Stimulated activated effector memory CD8-positive, alpha-beta T cell treated with anti-CD3 and anti-CD28 coated beads, Interleukin-12 subunit alpha, Interleukin-12 subunit beta, amount 100 ng/mL, for 72 hours (primary cell): ENCODE measurements around the gene THSD7A.

ENCODE experiments used
- ATAC-seq: fragments of 150-1000 bp; cut with Tn5 transposase; 2 replicates; pipeline ENCODE4 v1.10.0; 2021
- DNase-seq, 2 donors: peaks; one replicate each; pipeline ENCODE4 v3.0.0; 2021 to 2022; ENCODE audit warnings: low spot score in 2 of 2
- H3K27ac Mint-ChIP-seq: one replicate; pipeline ENCODE4 v1.8.0; 2022; ENCODE audit warnings: mild to moderate bottlenecking, mixed read lengths
- H3K36me3 Mint-ChIP-seq: one replicate; pipeline ENCODE4 v1.8.0; 2022; ENCODE audit warnings: mild to moderate bottlenecking, mixed read lengths
- H3K4me1 Mint-ChIP-seq: one replicate; pipeline ENCODE4 v1.8.0; 2022; ENCODE audit warnings: mixed read lengths
- H3K4me3 Mint-ChIP-seq: one replicate; pipeline ENCODE4 v1.8.0; 2022; ENCODE audit warnings: mild to moderate bottlenecking, mixed read lengths
- H3K9me3 Mint-ChIP-seq: one replicate; pipeline ENCODE4 v1.8.0; 2022; ENCODE audit warnings: mixed read lengths

The THSD7A gene

DNA sequence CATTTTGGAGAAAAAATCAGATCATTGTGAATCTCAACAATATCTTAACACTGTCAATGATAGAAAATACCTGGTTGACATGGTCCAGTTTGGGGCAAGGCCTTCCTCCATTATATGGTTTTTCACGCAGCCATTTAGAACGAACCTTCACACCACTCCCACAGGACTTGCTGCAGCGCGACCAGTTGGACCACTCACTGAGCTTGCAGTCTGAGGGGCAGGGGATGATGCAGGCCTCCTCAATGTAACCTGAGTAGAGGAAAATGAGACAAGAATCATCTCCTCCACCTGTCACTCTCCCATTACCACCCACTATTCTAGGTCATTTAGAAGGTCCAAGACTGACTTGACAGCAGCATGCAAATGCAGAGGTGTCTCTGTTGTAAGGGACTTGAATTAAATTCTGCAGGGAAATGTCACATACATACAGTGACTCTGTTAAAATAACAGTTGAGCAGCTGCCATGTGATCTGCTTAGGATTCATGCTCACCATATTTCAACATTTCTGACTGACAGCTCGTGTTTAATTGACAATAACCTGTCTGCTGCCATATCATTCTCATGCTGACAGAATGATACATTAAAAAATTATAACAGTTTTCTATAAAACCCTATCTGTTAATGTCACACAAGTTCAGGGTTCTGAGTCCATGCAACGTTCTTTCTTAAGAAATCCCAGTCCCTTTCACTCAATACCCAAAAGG lies 403.0 kb downstream of the THSD7A start:
- DNase-seq (no peak), ATAC-seq (no peak)

DNA sequence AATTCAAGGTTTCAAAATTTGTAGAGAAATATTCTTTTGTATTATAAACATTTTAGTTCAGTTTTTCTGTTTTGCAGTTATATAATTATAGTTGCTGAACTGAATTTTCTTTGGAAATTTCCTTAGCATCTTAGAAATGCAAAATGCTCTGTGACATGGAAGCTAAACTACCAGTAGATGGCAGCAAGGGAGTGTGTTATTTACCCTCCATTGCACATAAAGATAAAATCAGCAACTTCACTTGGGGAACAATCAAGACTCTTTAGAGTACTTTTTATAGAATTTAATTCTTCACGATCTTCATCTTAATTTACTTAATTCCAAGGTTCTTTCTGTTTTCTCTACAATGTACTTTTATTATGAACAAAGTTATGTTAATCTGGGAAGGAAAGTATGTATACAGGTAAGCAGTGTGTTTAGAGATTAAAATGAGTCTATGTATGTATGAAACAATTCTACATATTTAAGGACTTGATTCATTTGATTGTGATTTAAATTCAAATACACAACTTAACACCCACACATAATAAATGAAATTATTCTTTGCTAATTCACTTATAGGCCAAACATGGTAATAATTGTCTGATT lies 404.2 kb downstream of the THSD7A start:
- ATAC-seq (no peak), DNase-seq (no peak)
- Mint-ChIP-seq H3K4me3 (no peak overlapping the region), H3K27ac (no peak overlapping the region), H3K4me1 (no peaks in the 10 kb centered on the region), H3K9me3 (no peaks in the 10 kb centered on the region), H3K36me3 (no peaks in the 10 kb centered on the region)

More for the DNA sequence above, 403.0 kb downstream of the THSD7A start:
- Mint-ChIP-seq H3K36me3 (no peaks in the 10 kb centered on the region), H3K4me1 (no peaks in the 10 kb centered on the region), H3K27ac (no peak overlapping the region), H3K4me3 (no peak overlapping the region), H3K9me3 (no peaks in the 10 kb centered on the region)

DNA sequence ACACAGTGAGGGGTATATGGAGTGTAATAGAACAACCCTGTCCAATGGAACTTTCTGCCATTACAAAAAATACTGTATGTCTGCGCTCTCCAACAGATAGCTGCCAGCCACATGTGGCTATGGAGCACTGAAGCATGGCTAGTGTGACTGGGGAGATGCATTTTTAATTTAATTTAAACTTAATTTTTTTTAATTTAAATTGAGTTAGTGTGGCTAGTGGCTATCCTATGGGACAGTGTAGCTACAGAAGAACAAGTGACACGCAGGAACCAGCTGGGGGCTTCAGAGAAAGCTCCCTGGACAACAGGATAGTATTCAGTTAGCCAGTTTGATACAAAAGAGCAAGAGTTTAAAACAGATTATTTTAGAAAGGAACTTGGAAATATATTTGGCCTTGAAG lies 408.0 kb downstream of the THSD7A start:
- no peak for DNase-seq
- Mint-ChIP-seq H3K27ac (no peak overlapping the region), H3K36me3 (no peaks in the 10 kb centered on the region), H3K4me3 (no peak overlapping the region), H3K9me3 (peaks cover 2% of the 10 kb centered on the region), H3K4me1 (no peaks in the 10 kb centered on the region)
- no peak for ATAC-seq

DNA sequence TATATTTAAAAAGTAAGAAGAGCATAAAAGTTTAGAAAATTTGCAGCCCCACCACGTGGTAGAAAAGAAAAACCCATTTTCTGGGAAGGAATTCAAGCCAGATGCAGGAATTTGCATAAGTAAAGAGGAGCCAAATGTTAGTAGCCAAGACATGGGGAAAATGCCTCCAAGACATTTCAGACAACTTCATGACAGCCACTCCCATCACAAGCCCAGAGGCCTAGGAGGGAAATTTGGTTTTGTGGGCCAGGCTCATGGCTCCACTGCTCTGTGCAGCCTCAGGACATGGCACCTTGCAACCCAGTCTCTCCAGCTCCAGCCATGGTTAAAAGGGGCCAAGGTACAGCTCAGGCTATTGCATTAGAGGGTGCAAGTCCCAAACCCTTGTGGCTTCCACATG lies 411.9 kb downstream of the THSD7A start:
- Mint-ChIP-seq H3K4me3 (no peak overlapping the region), H3K4me1 (no peaks in the 10 kb centered on the region), H3K36me3 (no peaks in the 10 kb centered on the region), H3K9me3 (peaks cover 2% of the 10 kb centered on the region), H3K27ac (no peak overlapping the region)
- DNase-seq: no peak
- no peak for ATAC-seq

DNA sequence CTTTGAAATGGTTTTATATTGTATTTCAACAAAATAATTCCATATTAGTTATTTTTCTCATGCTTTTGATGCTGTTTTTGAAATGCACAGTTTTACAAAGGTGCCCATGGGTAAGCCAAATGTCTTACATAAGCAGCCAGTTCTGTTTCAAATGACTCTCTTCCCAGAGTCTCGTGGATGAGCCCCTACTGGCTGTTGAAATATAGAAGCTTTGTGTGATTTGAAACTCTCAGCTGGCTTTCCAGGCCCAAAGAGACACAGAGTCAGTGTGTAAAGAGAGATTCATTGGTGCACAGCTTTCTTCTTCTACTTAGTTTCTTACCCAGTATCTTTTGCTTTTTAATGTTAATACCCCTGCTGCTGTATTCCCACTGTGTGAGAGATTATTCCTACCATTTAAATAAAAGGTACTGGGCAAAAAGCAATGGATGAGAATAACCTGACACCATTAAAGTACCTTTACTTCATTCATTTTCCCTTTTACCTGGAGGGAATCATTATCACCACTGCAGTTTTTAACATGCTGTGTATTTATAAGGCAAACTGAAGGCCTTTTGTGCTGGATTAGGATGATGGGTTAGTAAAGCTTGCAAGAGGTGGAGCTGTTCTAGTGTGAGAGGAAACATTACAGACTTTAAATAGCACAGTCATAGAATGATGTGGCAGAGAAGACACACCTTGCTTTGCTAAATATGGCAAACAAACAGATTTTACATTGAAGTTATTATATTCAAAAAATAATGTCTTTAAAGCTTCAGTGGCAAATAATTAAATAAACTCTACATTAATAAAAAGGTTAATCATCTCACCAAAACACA lies 415.1 kb downstream of the THSD7A start:
- DNase-seq: no peak
- peaks cover 7% of the 10 kb centered on the region for H3K9me3 Mint-ChIP-seq
- ATAC-seq: no peak
- H3K27ac Mint-ChIP-seq: no peak overlapping the region
- no peaks in the 10 kb centered on the region for H3K36me3 Mint-ChIP-seq
- no peaks in the 10 kb centered on the region for H3K4me1 Mint-ChIP-seq
- H3K4me3 Mint-ChIP-seq: no peak overlapping the region

DNA sequence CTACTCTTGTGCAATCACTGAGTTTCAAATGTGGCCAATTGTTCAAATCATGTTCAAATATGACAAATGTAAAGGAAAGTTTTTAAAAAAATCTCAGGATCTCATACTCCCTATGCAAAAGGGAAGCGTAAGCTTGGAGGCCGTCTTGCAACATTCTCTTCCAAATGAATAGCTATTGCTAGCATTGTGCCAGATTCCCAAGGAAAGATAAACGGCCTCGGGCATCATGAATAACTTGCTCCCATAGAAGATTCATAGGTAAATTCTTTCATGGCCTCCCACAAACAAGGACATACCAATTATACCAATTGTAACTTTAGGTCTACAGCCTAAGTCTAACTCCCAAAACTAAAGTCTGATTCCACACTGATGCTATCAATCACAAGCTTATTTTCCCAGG lies 416.9 kb downstream of the THSD7A start:
- Mint-ChIP-seq H3K36me3 (no peaks in the 10 kb centered on the region), H3K9me3 (peaks cover 5% of the 10 kb centered on the region), H3K27ac (no peak overlapping the region), H3K4me1 (no peaks in the 10 kb centered on the region), H3K4me3 (no peak overlapping the region)
- ATAC-seq (no peak), DNase-seq (no peak)

DNA sequence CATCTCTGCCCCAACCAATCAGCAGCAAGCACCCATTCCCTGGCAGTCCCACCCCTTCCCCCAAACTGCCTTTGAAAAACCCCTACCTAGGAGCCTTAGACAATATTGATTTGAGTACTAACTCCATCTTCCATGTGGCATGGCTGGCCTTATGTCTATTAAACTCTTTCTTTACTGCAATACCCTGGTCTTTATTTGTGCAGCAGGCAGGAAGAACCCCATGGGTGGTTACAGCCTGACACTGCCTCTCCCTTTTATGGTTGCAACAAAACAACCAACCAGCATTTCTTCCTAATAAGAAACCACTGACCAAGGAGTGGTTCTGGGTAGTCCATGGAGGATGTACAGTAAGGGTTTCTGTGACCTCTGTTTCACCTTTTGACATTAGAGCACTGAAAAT lies 418.1 kb downstream of the THSD7A start:
- H3K4me1 Mint-ChIP-seq: no peaks in the 10 kb centered on the region
- no peak for DNase-seq
- no peak overlapping the region for H3K27ac Mint-ChIP-seq
- H3K9me3 Mint-ChIP-seq: peaks cover 5% of the 10 kb centered on the region
- no peaks in the 10 kb centered on the region for H3K36me3 Mint-ChIP-seq
- ATAC-seq: no peak
- no peak overlapping the region for H3K4me3 Mint-ChIP-seq

DNA sequence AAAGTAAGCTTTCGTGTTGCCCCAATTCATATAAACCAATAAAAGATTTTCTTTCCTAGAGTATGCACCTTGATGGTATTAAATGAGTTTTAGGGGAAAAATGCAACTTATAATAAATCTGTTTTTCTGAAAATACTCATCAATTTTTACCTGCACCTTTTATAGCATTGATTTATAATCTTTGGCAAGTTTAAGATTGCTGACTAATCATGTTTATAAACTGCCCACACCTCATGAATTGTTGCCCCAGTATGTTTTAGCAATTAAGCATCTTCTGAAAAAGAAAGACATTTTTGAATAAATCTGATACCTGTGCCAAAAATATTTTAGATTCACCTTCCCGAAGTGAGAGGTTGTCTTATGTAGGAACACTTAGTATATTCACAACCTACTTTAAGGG lies 420.0 kb downstream of the THSD7A start:
- peaks cover 5% of the 10 kb centered on the region for H3K9me3 Mint-ChIP-seq
- no peaks in the 10 kb centered on the region for H3K4me1 Mint-ChIP-seq
- H3K4me3 Mint-ChIP-seq: no peak overlapping the region
- H3K36me3 Mint-ChIP-seq: no peaks in the 10 kb centered on the region
- DNase-seq: no peak
- H3K27ac Mint-ChIP-seq: no peak overlapping the region
- no peak for ATAC-seq

DNA sequence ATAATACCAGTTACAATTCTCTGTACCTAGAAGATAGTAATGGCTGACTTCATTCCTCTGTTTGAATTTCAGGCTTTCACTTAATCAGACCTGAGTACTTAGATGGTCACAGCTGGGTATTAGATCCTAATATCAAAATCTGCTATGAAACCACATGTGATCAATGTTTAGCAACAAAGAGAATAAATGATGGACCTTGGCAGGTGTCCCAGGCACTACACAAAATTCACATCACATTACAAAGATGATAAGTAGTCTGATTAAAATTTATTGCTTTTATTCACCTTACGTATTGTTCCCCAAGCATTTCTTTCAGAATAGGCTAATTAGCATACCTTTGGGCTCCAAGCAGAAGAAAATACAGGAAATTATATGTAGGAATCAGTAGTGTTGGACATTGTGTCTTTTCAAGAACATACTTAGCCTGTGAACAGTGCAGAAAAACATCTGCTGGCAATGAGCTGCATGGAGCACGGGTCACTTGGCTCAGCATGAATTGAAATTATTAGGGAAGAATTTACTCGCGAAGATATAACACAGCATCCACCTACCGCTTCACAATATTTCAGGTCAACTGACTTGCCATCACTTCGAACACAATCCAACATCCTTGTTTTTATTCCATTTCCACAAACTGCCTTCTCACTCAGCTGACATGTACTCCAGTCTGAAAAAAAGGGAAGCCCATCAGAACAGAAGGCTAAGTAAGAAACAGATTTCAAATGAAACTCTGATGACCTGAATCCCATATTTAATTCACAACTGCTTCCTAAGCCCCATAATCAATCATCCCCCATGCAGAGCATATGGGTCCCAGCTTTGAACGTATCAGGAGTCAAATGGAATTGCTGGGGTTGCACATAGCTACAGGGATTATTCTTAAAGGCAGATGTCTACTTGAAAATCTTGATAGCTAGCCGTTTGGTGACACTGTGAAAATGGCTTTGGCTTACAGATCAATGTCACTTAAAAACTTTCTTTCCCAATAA lies 421.0 kb downstream of the THSD7A start:
- peaks cover 5% of the 10 kb centered on the region for H3K9me3 Mint-ChIP-seq
- ATAC-seq: no peak
- H3K27ac Mint-ChIP-seq: no peak overlapping the region
- H3K4me1 Mint-ChIP-seq: no peaks in the 10 kb centered on the region
- no peak overlapping the region for H3K4me3 Mint-ChIP-seq
- DNase-seq: no peak
- H3K36me3 Mint-ChIP-seq: no peaks in the 10 kb centered on the region

DNA sequence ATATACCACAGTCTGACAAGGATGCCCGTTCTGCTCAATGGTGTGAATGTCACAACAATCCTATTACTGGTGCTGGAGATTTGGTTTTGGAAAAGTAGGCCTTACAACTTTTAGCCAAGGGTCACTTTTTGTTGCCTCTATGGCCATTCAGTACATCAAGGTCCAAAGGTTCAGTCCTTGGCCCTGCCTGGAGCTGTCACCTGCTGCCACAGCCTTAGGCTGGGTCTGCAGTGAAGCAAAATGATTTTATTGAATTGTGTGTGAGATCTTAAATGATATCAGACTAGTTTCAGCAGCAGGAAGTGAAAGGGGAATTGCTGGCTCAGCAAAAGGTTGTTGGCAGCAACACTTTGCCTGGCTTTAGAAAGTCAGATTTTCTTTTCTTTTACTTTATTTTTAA lies 427.6 kb downstream of the THSD7A start:
- Mint-ChIP-seq H3K4me3 (no peak overlapping the region), H3K9me3 (peaks cover under 1% of the 10 kb centered on the region), H3K4me1 (no peaks in the 10 kb centered on the region), H3K36me3 (no peaks in the 10 kb centered on the region), H3K27ac (no peak overlapping the region)
- no peak for DNase-seq
- no peak for ATAC-seq

DNA sequence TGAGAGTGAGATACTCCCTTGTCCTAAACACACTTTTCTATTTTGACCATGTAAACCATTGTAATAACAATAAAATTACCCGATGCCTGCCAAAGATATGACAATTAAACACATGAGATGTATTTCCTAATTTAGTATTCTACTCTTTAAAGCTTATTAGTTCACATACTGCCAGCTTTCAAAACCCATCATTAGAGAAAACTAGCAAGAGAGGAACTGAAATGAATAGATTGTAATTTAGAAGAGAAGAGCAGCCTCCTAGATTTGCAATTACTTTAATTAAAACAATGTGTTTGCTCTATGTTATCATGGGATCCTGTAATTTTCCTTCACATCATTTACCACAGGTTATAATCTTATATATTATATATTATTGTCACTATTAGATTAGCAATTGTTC lies 428.2 kb downstream of the THSD7A start:
- Mint-ChIP-seq H3K4me1 (no peaks in the 10 kb centered on the region), H3K27ac (no peak overlapping the region), H3K9me3 (peaks cover 2% of the 10 kb centered on the region), H3K36me3 (no peaks in the 10 kb centered on the region), H3K4me3 (no peak overlapping the region)
- ATAC-seq (no peak), DNase-seq (no peak)

DNA sequence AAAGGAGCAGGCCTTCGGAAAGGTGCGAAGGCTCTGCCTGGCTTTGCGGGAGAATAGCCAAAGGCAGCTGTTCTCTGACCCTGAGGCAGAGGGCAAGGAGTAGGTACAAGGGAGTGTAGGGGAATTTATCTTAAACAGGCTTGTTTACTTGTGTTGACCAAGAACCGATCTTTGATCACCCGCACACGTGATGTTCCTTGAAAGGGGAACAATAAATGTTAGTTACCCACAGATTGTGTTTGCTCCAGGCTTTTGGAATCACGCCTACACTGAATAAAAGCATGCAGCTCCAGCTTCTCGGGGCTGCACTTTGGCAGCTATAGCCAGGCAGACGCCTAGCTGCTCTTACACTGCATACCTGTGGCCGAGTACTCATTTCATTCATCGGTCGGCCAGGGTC lies 437.6 kb downstream of the THSD7A start:
- ATAC-seq: no peak
- no peak for DNase-seq
- Mint-ChIP-seq H3K27ac (no peak overlapping the region), H3K9me3 (peaks cover 7% of the 10 kb centered on the region), H3K4me3 (no peak overlapping the region), H3K4me1 (no peaks in the 10 kb centered on the region), H3K36me3 (no peaks in the 10 kb centered on the region)

DNA sequence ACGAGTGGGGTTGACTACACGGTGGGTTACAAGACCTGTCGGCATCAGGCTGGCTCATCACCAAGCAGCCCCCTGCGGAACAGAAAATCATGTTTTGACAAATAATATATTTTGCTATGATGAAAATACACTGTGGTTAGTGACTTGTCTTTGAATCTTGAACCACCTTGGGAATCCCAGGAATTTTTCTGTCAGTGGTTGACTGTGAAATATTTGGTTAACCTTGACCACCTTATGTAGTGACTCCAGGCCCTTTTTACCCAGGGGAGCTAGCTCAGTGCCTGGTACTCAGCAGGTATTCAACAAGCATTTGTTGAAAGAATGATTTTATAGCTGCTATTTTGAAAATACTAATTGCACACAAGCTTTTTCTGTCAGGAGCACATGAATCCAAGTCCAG lies 452.4 kb downstream of the THSD7A start:
- Mint-ChIP-seq H3K4me3 (no peak overlapping the region), H3K27ac (no peak overlapping the region), H3K4me1 (no peaks in the 10 kb centered on the region), H3K9me3 (no peaks in the 10 kb centered on the region), H3K36me3 (no peaks in the 10 kb centered on the region)
- no peak for ATAC-seq
- no peak for DNase-seq

DNA sequence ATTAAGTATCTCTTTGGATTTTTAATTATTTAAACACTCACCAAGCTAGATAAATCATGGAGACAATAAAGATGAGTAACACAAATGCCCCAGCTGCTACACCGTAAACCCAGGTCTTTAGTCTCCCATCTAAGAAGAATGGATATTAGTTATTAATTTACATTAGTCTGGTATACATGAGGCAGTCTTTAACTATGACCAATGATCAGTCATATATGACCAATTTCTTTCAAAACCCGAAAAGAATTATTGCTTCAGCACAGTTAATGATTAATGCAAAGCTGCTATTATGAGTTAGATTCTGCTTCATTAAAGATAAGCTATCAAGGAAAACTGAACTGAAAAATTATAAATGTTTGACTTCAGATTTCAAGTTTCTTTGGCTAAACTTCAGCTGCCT lies 455.5 kb downstream of the THSD7A start:
- DNase-seq (no peak), ATAC-seq (no peak)
- no peaks in the 10 kb centered on the region for H3K4me1 Mint-ChIP-seq
- no peaks in the 10 kb centered on the region for H3K36me3 Mint-ChIP-seq
- no peak overlapping the region for H3K27ac Mint-ChIP-seq
- H3K9me3 Mint-ChIP-seq: no peaks in the 10 kb centered on the region
- H3K4me3 Mint-ChIP-seq: no peak overlapping the region

DNA sequence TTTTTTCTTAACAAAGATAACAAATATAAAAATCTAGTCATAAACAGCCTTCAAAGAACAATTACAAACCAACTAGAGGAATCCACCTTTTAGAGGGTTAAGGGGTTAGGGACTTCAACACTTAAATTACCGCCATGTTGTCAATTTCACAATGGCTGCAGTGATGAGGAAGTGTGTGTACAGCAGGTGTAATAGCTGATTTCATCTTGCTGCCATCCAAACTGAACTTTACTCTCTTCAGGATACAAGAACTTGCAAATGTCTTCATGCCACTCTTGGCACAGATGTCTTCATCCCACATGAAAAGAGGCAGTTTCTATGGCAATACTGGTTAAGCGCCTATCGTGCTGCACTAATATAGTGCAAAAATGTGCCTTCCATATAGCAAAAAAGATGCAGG lies 457.4 kb downstream of the THSD7A start:
- no peak overlapping the region for H3K27ac Mint-ChIP-seq
- H3K4me3 Mint-ChIP-seq: no peak overlapping the region
- no peaks in the 10 kb centered on the region for H3K36me3 Mint-ChIP-seq
- DNase-seq (no peak), ATAC-seq (no peak)
- no peaks in the 10 kb centered on the region for H3K4me1 Mint-ChIP-seq
- H3K9me3 Mint-ChIP-seq: no peaks in the 10 kb centered on the region
